BLaER1 treated with 17β-estradiol and CSF1 and Interleukin-3, amounts not matched to agents 10 nM and 100 nM (cell line): ENCODE measurements around the gene KRTCAP2.

Source experiments
- H3K27ac ChIP-seq, 11 experiments: shearing (Covaris generic); formaldehyde crosslinking; 2 replicates each; pipeline ENCODE4 v1.8.1; 2022
- H3K27me3 ChIP-seq, 11 experiments: shearing (Covaris generic); formaldehyde crosslinking; 2 replicates each; pipeline ENCODE4 v1.8.1; 2022
- H3K36me3 ChIP-seq, 11 experiments: shearing (Covaris generic); formaldehyde crosslinking; 2 replicates each; pipeline ENCODE4 v1.8.1; 2022
- H3K4me1 ChIP-seq, 10 experiments: shearing (Covaris generic); formaldehyde crosslinking; 2 replicates each; pipeline ENCODE4 v1.8.1; 2022
- H3K4me2 ChIP-seq, 11 experiments: shearing (Covaris generic); formaldehyde crosslinking; 2 replicates each; pipeline ENCODE4 v1.8.1; 2022
- H3K4me3 ChIP-seq, 10 experiments: shearing (Covaris generic); formaldehyde crosslinking; 2 replicates each; pipeline ENCODE4 v1.8.1; 2022
- H3K9ac ChIP-seq, 11 experiments: shearing (Covaris generic); formaldehyde crosslinking; 2 replicates each; pipeline ENCODE4 v1.8.1; 2022
- H3K9me3 ChIP-seq, 11 experiments: shearing (Covaris generic); formaldehyde crosslinking; replicated peaks in 1 of 11; 2 replicates each; pipeline ENCODE4 v1.8.1; 2022
- H4K20me1 ChIP-seq, 11 experiments: shearing (Covaris generic); formaldehyde crosslinking; 2 replicates each; pipeline ENCODE4 v1.8.1; 2022
- Cebpa-rat ChIP-seq, 11 experiments: shearing (Covaris generic); IDR thresholded peaks; 2 replicates each; pipeline ENCODE4 v1.8.1; 2022

Gene KRTCAP2

DNA sequence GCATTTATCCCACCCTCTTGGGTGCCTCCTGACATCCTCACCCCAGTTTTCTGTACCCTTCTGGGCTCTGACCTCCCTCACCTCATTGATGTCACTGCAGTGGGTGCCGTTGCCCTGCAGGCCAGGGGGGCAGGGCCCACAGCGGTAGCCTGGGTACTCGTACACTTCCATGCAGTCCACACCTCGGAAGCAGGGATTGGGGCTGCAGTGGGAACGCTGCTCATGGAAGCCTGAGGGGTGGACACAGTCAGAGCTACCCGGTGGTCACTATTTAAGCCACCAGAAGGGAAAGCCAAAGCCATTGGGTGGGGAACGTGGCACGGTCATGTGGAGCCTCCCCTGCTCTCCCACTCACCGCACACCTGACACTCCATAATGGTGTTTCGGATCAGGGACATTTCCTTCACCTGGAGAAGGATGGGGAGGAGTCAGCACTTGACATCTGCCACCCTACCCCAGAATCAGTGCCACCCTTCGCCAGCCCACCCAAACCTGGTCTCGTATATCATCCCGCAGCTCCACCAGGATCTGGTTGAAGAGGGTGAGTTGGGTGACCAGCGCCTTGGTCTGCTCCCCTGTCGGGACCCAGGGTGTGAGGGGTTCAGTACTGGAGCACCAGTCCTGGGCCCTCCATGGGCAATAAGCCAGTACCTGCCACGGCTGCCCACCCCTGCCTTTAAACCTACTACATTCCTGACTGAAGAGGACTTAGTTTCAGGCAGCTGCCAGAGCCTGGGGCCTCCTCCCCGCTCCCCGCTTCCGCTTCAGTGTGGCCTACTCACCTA, 29.8 kb upstream of the KRTCAP2 start:
- H3K36me3 ChIP-seq: peaks cover 0 to 22% (median 8%) of the 10 kb centered on the region in 11 experiments; a peak in 9 of 22 replicates
- H3K27ac ChIP-seq: no peak overlapping the region
- no peaks in the 10 kb centered on the region for H3K9me3 ChIP-seq
- no peak for TF ChIP-seq Cebpa-rat (IDR thresholded peaks at IDR 0.05)
- peaks cover 16 to 23% (median 22%) of the 10 kb centered on the region in 10 experiments for H3K4me1 ChIP-seq
- H4K20me1 ChIP-seq: no peaks in the 10 kb centered on the region
- no peak overlapping the region for H3K4me2 ChIP-seq
- H3K27me3 ChIP-seq: no peaks in the 10 kb centered on the region
- H3K4me3 ChIP-seq: no peak overlapping the region
- H3K9ac ChIP-seq: peak overlapping the region in 2 of 11 experiments; percentile 0 to 9; a peak in 1 of 22 replicates

DNA sequence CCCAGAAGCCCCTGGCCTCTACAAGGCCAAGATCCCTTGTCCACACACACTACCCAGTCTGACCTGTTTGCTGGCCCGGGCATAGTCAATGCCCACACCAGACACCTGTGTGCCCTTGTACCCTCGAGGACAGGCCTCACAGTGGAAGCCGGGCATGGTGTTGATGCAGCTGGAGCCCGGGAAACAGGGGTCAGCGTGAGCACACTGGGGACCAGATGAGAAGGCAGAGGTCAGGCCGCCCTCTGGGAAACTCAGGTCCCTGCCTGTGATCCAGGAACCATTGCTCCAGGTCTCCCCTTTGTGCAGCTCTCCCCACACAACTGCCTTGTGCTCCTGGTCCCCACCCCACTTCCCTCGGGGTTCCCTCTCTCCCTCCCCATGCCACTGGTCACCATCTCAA, 29.1 kb upstream of the KRTCAP2 start:
- Histone ChIP-seq H3K9me3 (no peaks in the 10 kb centered on the region), H3K27me3 (no peaks in the 10 kb centered on the region), H3K4me3 (no peak overlapping the region), H4K20me1 (no peaks in the 10 kb centered on the region), H3K4me2 (no peak overlapping the region), H3K27ac (no peak overlapping the region), H3K4me1 (peaks cover 8 to 16% (median 15%) of the 10 kb centered on the region in 10 experiments), H3K9ac (no peak overlapping the region), H3K36me3 (peaks cover 0 to 30% (median 14%) of the 10 kb centered on the region in 11 experiments; a peak in 12 of 22 replicates)
- no peak for TF ChIP-seq Cebpa-rat (IDR thresholded peaks at IDR 0.05)

DNA sequence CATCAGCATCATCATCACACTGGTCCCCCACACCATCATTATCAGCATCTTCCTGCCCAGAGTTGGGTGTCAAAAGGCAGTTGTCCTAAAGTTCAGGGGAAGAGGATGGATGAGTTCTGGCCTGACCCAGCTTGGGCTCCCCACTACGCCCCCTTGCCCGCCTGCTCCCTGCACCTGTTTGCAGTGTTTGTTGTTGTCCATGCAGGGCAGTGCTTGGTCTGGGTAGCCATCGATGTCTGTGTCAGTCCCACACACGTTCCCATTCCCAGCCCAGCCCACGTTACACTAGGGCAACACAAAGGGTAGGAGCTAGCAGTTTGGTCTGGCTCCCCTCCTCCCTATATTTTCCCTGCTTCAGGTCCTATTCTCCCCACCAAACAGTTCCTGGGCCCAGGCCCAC, 27.8 kb upstream of the KRTCAP2 start:
- Histone ChIP-seq H4K20me1 (no peaks in the 10 kb centered on the region), H3K36me3 (peaks cover 0 to 36% (median 21%) of the 10 kb centered on the region in 11 experiments; a peak in 12 of 22 replicates), H3K4me2 (no peak overlapping the region), H3K4me3 (no peak overlapping the region), H3K4me1 (peaks cover under 1 to 10% (median 5%) of the 10 kb centered on the region in 10 experiments; a peak in 16 of 20 replicates), H3K27me3 (no peaks in the 10 kb centered on the region), H3K27ac (no peak overlapping the region), H3K9ac (no peak overlapping the region), H3K9me3 (no peaks in the 10 kb centered on the region)
- TF ChIP-seq Cebpa-rat (IDR thresholded peaks at IDR 0.05): no peak

DNA sequence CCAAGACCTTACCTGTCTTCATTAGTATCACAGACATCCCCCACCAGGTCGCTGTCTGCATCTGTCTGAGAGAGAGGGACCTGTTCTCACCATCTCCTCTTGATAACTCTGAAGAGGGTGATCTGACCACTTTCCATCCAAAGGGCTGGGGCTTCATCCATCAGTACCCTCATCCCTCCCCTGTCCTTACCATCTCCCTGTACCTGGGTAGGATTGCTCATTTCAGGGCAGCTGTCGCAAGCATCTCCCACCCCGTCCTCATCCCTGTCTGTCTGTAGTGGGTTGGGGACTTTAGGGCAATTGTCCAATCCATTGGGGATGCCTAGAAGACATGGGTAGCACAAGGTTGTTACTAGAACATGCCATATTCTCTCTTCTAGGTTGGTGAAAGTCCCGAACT, 26.7 kb upstream of the KRTCAP2 start:
- no peaks in the 10 kb centered on the region for H3K27me3 ChIP-seq
- no peak overlapping the region for H3K9ac ChIP-seq
- no peak overlapping the region for H3K4me2 ChIP-seq
- peaks cover 0 to 36% (median 21%) of the 10 kb centered on the region in 11 experiments; a peak in 12 of 22 replicates for H3K36me3 ChIP-seq
- H3K27ac ChIP-seq: no peak overlapping the region
- H3K9me3 ChIP-seq: no peaks in the 10 kb centered on the region
- H4K20me1 ChIP-seq: no peaks in the 10 kb centered on the region
- H3K4me1 ChIP-seq: peaks cover 5 to 16% (median 12%) of the 10 kb centered on the region in 10 experiments; a peak in 16 of 20 replicates
- TF ChIP-seq Cebpa-rat (IDR thresholded peaks at IDR 0.05): no peak
- no peak overlapping the region for H3K4me3 ChIP-seq

DNA sequence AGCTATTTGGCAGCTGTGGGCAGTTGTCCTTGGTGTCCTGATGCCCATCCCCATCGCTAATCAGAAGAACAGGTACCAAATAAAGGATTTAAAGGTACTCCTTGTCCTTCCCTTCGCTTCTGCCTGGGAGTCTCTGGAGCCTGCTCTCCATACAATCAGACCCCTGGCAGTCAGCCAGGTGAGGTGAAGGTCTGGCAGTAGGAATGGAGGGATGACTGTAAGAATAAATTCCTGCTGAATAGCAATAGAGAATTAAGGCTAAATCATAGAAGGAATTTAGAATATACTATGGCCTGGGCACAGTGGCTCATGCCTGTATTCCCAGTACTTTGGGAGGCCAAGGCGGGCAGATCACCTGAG, 25.4 kb upstream of the KRTCAP2 start:
- H3K27me3 ChIP-seq: no peaks in the 10 kb centered on the region
- H3K4me3 ChIP-seq: no peak overlapping the region
- no peaks in the 10 kb centered on the region for H4K20me1 ChIP-seq
- H3K9ac ChIP-seq: no peak overlapping the region
- TF ChIP-seq Cebpa-rat (IDR thresholded peaks at IDR 0.05): no peak
- peaks cover 0 to 36% (median 21%) of the 10 kb centered on the region in 11 experiments; a peak in 12 of 22 replicates for H3K36me3 ChIP-seq
- no peak overlapping the region for H3K27ac ChIP-seq
- H3K4me2 ChIP-seq: no peak overlapping the region
- H3K9me3 ChIP-seq: no peaks in the 10 kb centered on the region
- peaks cover 15 to 26% (median 22%) of the 10 kb centered on the region in 10 experiments for H3K4me1 ChIP-seq

DNA sequence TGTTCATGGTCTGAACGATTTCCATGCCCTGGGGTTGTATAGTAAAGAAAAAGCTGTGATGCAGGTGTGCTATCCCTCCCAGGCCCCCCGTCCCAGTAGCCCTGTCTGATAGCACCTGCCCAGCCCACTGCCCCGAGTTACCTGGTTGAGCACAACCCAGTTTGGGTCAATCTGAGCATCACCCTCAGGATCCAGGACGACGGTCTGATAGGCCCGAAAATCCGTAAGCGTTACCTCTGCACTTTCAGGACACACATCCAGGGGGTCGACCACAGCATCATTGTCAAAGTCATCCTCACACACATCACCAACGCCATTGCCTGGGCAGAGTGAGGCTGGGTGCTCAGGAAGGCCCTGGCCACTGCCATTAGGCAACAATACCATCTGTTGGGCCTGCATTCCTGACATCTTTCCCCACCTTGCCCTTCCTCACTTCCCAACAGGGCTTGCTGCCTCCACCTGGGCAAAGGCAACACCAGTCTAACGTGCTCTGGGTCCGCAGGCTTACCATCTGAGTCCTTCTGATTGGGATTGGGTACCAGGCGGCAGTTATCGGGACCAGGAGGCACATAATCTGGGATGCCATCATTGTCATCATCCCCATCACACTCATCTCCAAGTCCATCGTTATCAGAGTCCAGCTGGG, 24.9 kb upstream of the KRTCAP2 start:
- H3K36me3 ChIP-seq: peaks cover 0 to 36% (median 21%) of the 10 kb centered on the region in 11 experiments; a peak in 12 of 22 replicates
- no peaks in the 10 kb centered on the region for H3K9me3 ChIP-seq
- no peaks in the 10 kb centered on the region for H3K27me3 ChIP-seq
- no peak overlapping the region for H3K4me2 ChIP-seq
- H4K20me1 ChIP-seq: no peaks in the 10 kb centered on the region
- H3K27ac ChIP-seq: no peak overlapping the region
- TF ChIP-seq Cebpa-rat (IDR thresholded peaks at IDR 0.05): no peak
- no peak overlapping the region for H3K9ac ChIP-seq
- no peak overlapping the region for H3K4me3 ChIP-seq
- peaks cover 19 to 32% (median 26%) of the 10 kb centered on the region in 10 experiments for H3K4me1 ChIP-seq

DNA sequence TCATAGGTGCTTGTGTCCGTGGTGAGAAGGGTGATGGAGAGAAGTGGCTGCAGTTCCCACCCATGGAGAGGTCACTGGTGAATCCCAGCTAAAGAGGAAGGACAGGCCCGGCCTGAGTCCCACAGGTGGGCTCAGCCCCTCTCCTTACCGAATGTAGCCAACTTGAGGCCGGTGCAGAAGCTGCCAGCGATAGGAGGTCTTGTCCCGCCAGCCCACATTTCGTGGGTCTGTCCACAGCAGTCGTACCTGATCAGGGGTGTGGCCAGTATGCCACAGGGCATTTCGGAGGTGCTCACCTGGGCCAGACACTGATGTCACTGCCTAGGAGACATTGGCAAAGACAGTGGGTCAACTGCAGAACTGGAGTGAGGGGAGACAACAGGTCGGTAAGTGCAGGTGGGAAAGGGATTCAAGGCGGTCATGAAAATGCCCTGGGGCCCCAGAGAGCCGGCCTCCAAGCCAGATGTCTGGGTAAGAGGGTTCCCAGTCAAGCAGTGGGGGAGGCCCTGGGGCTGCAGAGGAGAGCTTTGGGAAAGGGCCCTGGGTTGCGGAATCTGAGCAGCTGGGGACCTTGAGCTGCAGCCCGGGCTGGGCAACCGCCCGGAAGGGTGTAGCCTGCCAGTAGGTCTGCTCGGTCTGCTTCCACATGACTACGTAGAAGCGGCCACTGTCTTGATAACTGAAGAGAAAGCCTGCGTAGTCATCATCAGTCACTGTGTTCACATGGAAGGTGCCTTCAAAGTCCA, 24.0 kb upstream of the KRTCAP2 start:
- Histone ChIP-seq H3K27me3 (no peaks in the 10 kb centered on the region), H3K36me3 (peaks cover 0 to 36% (median 21%) of the 10 kb centered on the region in 11 experiments; a peak in 12 of 22 replicates), H3K4me3 (no peak overlapping the region), H4K20me1 (no peaks in the 10 kb centered on the region), H3K9ac (no peak overlapping the region), H3K27ac (no peak overlapping the region), H3K4me1 (peaks cover 29 to 41% (median 36%) of the 10 kb centered on the region in 10 experiments), H3K4me2 (no peak overlapping the region), H3K9me3 (no peaks in the 10 kb centered on the region)
- no peak for TF ChIP-seq Cebpa-rat (IDR thresholded peaks at IDR 0.05)

DNA sequence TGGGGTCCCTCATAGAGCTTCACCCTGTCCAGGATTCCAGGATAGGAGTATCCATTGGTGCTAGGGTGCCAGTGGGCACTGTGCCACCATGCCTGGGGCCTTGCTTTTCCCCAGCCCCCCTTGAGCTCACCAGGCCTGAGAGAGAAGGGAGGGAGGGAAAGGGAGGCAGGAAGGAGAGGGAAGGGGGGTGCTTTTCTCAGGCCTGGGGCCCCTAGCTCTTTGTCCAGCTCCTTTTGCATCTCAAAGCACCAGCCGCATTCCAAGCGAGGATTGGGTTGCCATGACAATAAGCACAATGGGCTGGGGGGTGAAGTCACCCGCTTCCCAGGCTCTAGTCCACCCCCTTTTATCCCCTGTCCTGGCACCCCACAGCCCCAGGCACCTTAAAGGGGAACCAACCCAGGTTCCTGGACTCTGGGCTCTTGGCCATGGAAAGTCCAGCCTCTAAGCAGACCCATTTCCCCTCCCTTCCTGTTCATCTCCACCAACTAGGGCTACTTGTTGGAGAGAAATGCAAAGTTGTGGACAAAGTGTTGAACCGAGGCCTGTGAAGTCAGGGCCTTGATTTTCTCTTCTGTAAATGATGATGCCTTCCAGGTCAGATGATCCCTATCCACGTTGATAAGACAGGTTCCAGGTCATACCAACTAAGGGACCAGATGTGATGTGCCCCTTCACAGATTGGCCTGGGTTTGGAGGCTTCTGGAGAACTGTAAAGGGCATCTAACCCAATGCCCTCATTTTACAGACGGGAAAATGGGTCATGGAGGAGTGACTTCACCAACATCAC, 23.2 kb upstream of the KRTCAP2 start:
- Histone ChIP-seq H3K9me3 (no peaks in the 10 kb centered on the region), H3K4me1 (peaks cover 31 to 44% (median 38%) of the 10 kb centered on the region in 10 experiments), H3K9ac (0 out of 22 replicates have a peak overlapping the region, but pooled peaks of 1 of the 11 experiments have one; percentile 74), H3K4me2 (peak overlapping the region; percentile 42 to 98 (median 94); a peak in 17 of 22 replicates), H3K36me3 (peaks cover 0 to 30% (median 16%) of the 10 kb centered on the region in 11 experiments; a peak in 12 of 22 replicates), H3K27ac (peak overlapping the region in 1 of 11 experiments; percentile 95; a peak in 1 of 22 replicates), H4K20me1 (no peaks in the 10 kb centered on the region), H3K27me3 (no peaks in the 10 kb centered on the region), H3K4me3 (peak overlapping the region in 1 of 10 experiments; percentile 55; a peak in 1 of 20 replicates)
- no peak for TF ChIP-seq Cebpa-rat (IDR thresholded peaks at IDR 0.05)
